Colonic mucosa (tissue), 4 donors: Measurements from ENCODE around the gene SUSD2. TPM values are rescaled to one million over a fixed set of nuclear protein-coding genes. Genes with fewer than 3 reads are reported as not detected.

ENCODE experiments used
- DNase-seq: peaks from one replicate; pipeline ENCODE4 v3.0.0-alpha.2; 2020
- H3K27ac ChIP-seq: fragments of 200-600 bp; one replicate; pipeline ENCODE4 v1.8.0; 2021
- H3K27me3 ChIP-seq: fragments of 200-600 bp; one replicate; pipeline ENCODE4 v1.8.0; 2021
- H3K36me3 ChIP-seq: fragments of 200-600 bp; one replicate; pipeline ENCODE4 v1.8.0; 2021
- H3K4me1 ChIP-seq: fragments of 200-600 bp; one replicate; pipeline ENCODE4 v1.8.0; 2021; ENCODE audit warnings: mild to moderate bottlenecking
- H3K4me3 ChIP-seq: fragments of 200-600 bp; one replicate; pipeline ENCODE4 v1.8.0; 2021
- H3K9ac ChIP-seq, 2 donors: one replicate each; pipeline ENCODE4 v1.7.0; 2013; ENCODE audit warnings: control low read depth in 2 of 2, low read depth in 2 of 2, low read length in 2 of 2
- H3K9me3 ChIP-seq: fragments of 200-600 bp; one replicate; pipeline ENCODE4 v1.8.0; 2021
- CTCF ChIP-seq: fragments of 200-600 bp; IDR thresholded peaks from one replicate; pipeline ENCODE4 v1.8.0; 2022; ENCODE audit warnings: antibody characterized with exemption, mild to moderate bottlenecking
- intact Hi-C: fragments of 100-400 bp; cut with DNase I; formaldehyde crosslinking; loops from one replicate; pipeline ENCODE4 v1.14.1; 2022
- total RNA-seq, 2 donors: library from RNA; stranded (reverse); fragmentation: NEBNext Ultra II Directional in 1 of 2; extraction: Animal tissue kit (Norgen Biotek cat#: 25700) in 1 of 2; gene quantifications; one replicate each; pipeline ENCODE4 v1.2.1, GENCODE V29; 2021
- donor health status: healthy.
- donor health status: DM: no; HTN: no; CAD: no.
- donor health status: DM: no; HTN: no; CAD: no.

Gene SUSD2
- total RNA-seq, 2 donors from 2014 or later = 1.2 to 2.4 TPM

- no peak overlapping the region for H3K9ac ChIP-seq
- no peak overlapping the region for H3K27ac ChIP-seq
- intact Hi-C loops = loop anchor here (5.0 kb wide), 1 partner anchor 60 kb away; the partner anchor contains the start of gene GGT5
- H3K36me3 ChIP-seq = no peaks in the 10 kb centered on the region
- H3K4me1 ChIP-seq = no peaks in the 10 kb centered on the region
- no peak overlapping the region for H3K4me3 ChIP-seq
- no peaks in the 10 kb centered on the region for H3K27me3 ChIP-seq
- H3K9me3 ChIP-seq = no peaks in the 10 kb centered on the region
- no peak for DNase-seq
- TF ChIP-seq CTCF = no peak
Measured at GRCh38 chr22:24186892-24187670, 5.8 kb downstream of the SUSD2 start.

GRCh38 chr22:24187731-24188644 is 6.7 kb downstream of the SUSD2 start:
- no peak overlapping the region for H3K9ac ChIP-seq
- no peak for TF ChIP-seq CTCF
- no peaks in the 10 kb centered on the region for H3K4me1 ChIP-seq
- H3K36me3 ChIP-seq = no peaks in the 10 kb centered on the region
- H3K27ac ChIP-seq = no peak overlapping the region
- H3K9me3 ChIP-seq = no peaks in the 10 kb centered on the region
- DNase-seq = no peak
- intact Hi-C loops = loop anchor here (5.0 kb wide), 1 partner anchor 59 kb away; the partner anchor contains the start of gene GGT5
- H3K4me3 ChIP-seq = no peak overlapping the region
- H3K27me3 ChIP-seq = no peaks in the 10 kb centered on the region

GRCh38 chr22:24188705-24189248 is 7.5 kb downstream of the SUSD2 start:
- Histone ChIP-seq H3K9ac (no peak overlapping the region), H3K27ac (no peak overlapping the region), H3K4me1 (no peaks in the 10 kb centered on the region), H3K36me3 (no peaks in the 10 kb centered on the region), H3K9me3 (no peaks in the 10 kb centered on the region), H3K4me3 (no peak overlapping the region), H3K27me3 (no peaks in the 10 kb centered on the region)
- TF ChIP-seq CTCF = no peak
- intact Hi-C loops = loop anchor here (5.0 kb wide), 1 partner anchor 59 kb away; the partner anchor contains the start of gene GGT5
- DNase-seq = no peak

- Histone ChIP-seq H3K4me1 (no peaks in the 10 kb centered on the region), H3K27ac (no peak overlapping the region), H3K9ac (no peak overlapping the region), H3K4me3 (no peak overlapping the region), H3K36me3 (no peaks in the 10 kb centered on the region), H3K27me3 (no peaks in the 10 kb centered on the region), H3K9me3 (no peaks in the 10 kb centered on the region)
- intact Hi-C loops = loop anchor here (5.0 kb wide), 2 partner anchors 43 to 58 kb away; partner anchors contain the start of gene GGT5
- peak; percentile 80 for TF ChIP-seq CTCF
- DNase-seq = peak; percentile 75
Measured at GRCh38 chr22:24189249-24190158, 8.2 kb downstream of the SUSD2 start.
